ENCODE measurements around the gene MAGEL2.

- TF ChIP-seq SP1 (IDR thresholded peaks at IDR 0.05; ENCODE audit: low read depth) (no peak), ZNF274 (IDR thresholded peaks at IDR 0.05; ENCODE audit: low read depth, low read length) (no peak), RAD21 (IDR thresholded peaks at IDR 0.05; ENCODE audit: low read depth) (no peak), POLR2A (IDR thresholded peaks at IDR 0.05; ENCODE audit: borderline replicate concordance, extremely low read depth, insufficient read depth, insufficient read length) (no peak), EGR1 (IDR thresholded peaks at IDR 0.05; ENCODE audit: low read depth) (no peak), REST (IDR thresholded peaks at IDR 0.05; ENCODE audit: low read depth) (no peak), POLR2AphosphoS5 (IDR thresholded peaks at IDR 0.05; ENCODE audit: low read depth, low read length) (no peak)
- TF ChIP-seq, protein P1, sequence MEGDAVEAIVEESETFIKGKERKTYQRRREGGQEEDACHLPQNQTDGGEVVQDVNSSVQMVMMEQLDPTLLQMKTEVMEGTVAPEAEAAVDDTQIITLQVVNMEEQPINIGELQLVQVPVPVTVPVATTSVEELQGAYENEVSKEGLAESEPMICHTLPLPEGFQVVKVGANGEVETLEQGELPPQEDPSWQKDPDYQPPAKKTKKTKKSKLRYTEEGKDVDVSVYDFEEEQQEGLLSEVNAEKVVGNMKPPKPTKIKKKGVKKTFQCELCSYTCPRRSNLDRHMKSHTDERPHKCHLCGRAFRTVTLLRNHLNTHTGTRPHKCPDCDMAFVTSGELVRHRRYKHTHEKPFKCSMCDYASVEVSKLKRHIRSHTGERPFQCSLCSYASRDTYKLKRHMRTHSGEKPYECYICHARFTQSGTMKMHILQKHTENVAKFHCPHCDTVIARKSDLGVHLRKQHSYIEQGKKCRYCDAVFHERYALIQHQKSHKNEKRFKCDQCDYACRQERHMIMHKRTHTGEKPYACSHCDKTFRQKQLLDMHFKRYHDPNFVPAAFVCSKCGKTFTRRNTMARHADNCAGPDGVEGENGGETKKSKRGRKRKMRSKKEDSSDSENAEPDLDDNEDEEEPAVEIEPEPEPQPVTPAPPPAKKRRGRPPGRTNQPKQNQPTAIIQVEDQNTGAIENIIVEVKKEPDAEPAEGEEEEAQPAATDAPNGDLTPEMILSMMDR (IDR thresholded peaks at IDR 0.05 in 2 of 3, conservative IDR thresholded peaks at IDR 0.05 in 1 of 3; ENCODE audit: borderline replicate concordance in 1 of 3, insufficient read depth in 1 of 3, low read depth in 2 of 3, low read length in 2 of 3), result no peak
Measured at GRCh38 chr15:23616536-23616935, 31.1 kb downstream of the MAGEL2 start.
